ENCODE results near the gene TOMM70.

- no peak for TF ChIP-seq EZH2 (IDR thresholded peaks at IDR 0.05)
- TF ChIP-seq POLR2AphosphoS5 (IDR thresholded peaks at IDR 0.05; ENCODE audit: borderline replicate concordance, low read depth, low read length): no peak
These were observed 32.4 kb downstream of the TOMM70 start for GRCh38 chr3:100368441-100368840.
